NCI-H345 (cell line): ENCODE measurements around the gene ATG3.
A peak's percentile ranks its signal among the peaks of the same experiment; 100 is the strongest.
"Not testable (repeated sequence)": the region's sequence is repeated elsewhere in the genome, so short reads cannot be mapped to it uniquely, and the experiment has no call there.

ENCODE experiments used
- DNase-seq: peaks from one replicate; lab custom pipeline; 2025; lab: John Stamatoyannopoulos, UW

The ATG3 gene

GRCh38 chr3:112561734-112562529 lies at the start of gene ATG3, which contains the start of gene SLC35A5:
Gene ATG3 (minus strand): TSS chr3:112561962. CDS start chr3:112561528, 434 bp downstream.
Gene SLC35A5 (plus strand): TSS chr3:112562045. CDS start chr3:112563404, 1,359 bp downstream.
- DNase-seq: peak; percentile 95

- no peak for DNase-seq
These were observed 48.4 kb upstream of the ATG3 start for GRCh38 chr3:112610121-112610520.

GRCh38 chr3:112607863-112608262 lies 46.1 kb upstream of the ATG3 start:
- no peak for DNase-seq

- no peak for DNase-seq
These were observed 44.3 kb upstream of the ATG3 start for GRCh38 chr3:112606098-112606497.

- no peak for DNase-seq
These were observed 43.5 kb upstream of the ATG3 start for GRCh38 chr3:112605285-112605684.

GRCh38 chr3:112604536-112604935 lies 42.8 kb upstream of the ATG3 start:
- DNase-seq: no peak

- no peak for DNase-seq
These were observed 40.6 kb upstream of the ATG3 start for GRCh38 chr3:112602217-112602838.

- no peak for DNase-seq
These were observed 37.0 kb upstream of the ATG3 start for GRCh38 chr3:112598731-112599130.

GRCh38 chr3:112597945-112598344 lies 36.2 kb upstream of the ATG3 start:
- DNase-seq: no peak

- DNase-seq: no peak
These were observed 33.1 kb upstream of the ATG3 start for GRCh38 chr3:112594856-112595255.

GRCh38 chr3:112593258-112593657 lies 31.5 kb upstream of the ATG3 start:
- no peak for DNase-seq

- no peak for DNase-seq
These were observed 25.6 kb upstream of the ATG3 start for GRCh38 chr3:112587336-112587735.

GRCh38 chr3:112585782-112586181 lies 24.0 kb upstream of the ATG3 start:
- no peak for DNase-seq

- no peak for DNase-seq
These were observed 21.3 kb upstream of the ATG3 start for GRCh38 chr3:112583105-112583504.

- peak; percentile 2 for DNase-seq
These were observed 20.6 kb upstream of the ATG3 start for GRCh38 chr3:112582244-112582874.

- DNase-seq: no peak
These were observed 17.9 kb upstream of the ATG3 start for GRCh38 chr3:112579697-112580096.

- DNase-seq: no peak
These were observed 17.5 kb upstream of the ATG3 start for GRCh38 chr3:112579232-112579631.

- no peak for DNase-seq
These were observed 10.9 kb upstream of the ATG3 start for GRCh38 chr3:112572701-112573100.

GRCh38 chr3:112569265-112569664 lies 7.5 kb upstream of the ATG3 start:
- DNase-seq: no peak

GRCh38 chr3:112568642-112569041 lies 6.9 kb upstream of the ATG3 start:
- no peak for DNase-seq

GRCh38 chr3:112564940-112565305 lies 3.2 kb upstream of the ATG3 start:
- DNase-seq: no peak

GRCh38 chr3:112564247-112564939 lies 2.6 kb upstream of the ATG3 start:
- not testable (repeated sequence) for DNase-seq

- no peak for DNase-seq
These were observed 353 bp downstream of the ATG3 start for GRCh38 chr3:112561484-112561733.
